Gastroesophageal sphincter (tissue), 2 donors: ENCODE measurements around the gene RFTN1.

Source experiments
- POLR2A ChIP-seq, 2 donors: fragments of 450-650 bp; IDR thresholded peaks; one replicate each; pipeline ENCODE4 v1.6.1; 2017; ENCODE audit warnings: antibody characterized with exemption in 2 of 2, mild to moderate bottlenecking in 2 of 2, moderate library complexity in 1 of 2
- POLR2AphosphoS5 ChIP-seq: sonication (generic); formaldehyde crosslinking; IDR thresholded peaks from one replicate; pipeline ENCODE4 v1.6.1; 2017; ENCODE audit warnings: antibody characterized with exemption

- TF ChIP-seq POLR2AphosphoS5: no peak
- TF ChIP-seq POLR2A (IDR thresholded peaks at IDR 0.05): no peak
These were observed 122.9 kb downstream of the RFTN1 start for GRCh38 chr3:16390581-16390980.
